ENCODE data around the gene FHL1.

The FHL1 gene

GRCh38 chrX:136250191-136251040 is 103.1 kb downstream of the FHL1 start:
- Histone ChIP-seq H3K36me3 (peaks cover 0 to 5% (median 0%) of the 10 kb centered on the region in 11 experiments; a peak in 3 of 22 replicates), H4K20me1 (peaks cover 0 to 20% (median 7%) of the 10 kb centered on the region in 11 experiments; a peak in 6 of 22 replicates), H3K4me2 (peak overlapping the region; percentile 48 to 76 (median 68)), H3K27ac (peak overlapping the region; percentile 20 to 91 (median 87); a peak in 21 of 22 replicates), H3K27me3 (peaks cover 75 to 87% (median 82%) of the 10 kb centered on the region in 11 experiments), H3K9me3 (replicated peaks in 1 of 11) (no peaks in the 10 kb centered on the region; a peak in 1 of 22 replicates), H3K4me3 (peak overlapping the region; percentile 75 to 84 (median 78)), H3K9ac (peak overlapping the region; percentile 80 to 91 (median 86)), H3K4me1 (peaks cover 0 to 19% (median 11%) of the 10 kb centered on the region in 10 experiments; a peak in 15 of 20 replicates)
- no peak for TF ChIP-seq Cebpa-rat (IDR thresholded peaks at IDR 0.05)

GRCh38 chrX:136251041-136251991 is 104.0 kb downstream of the FHL1 start, which contains the start of gene MAP7D3:
Gene MAP7D3, minus strand, starts transcription at chrX:136251400. Its CDS starts 42 bp downstream, at chrX:136251358.
- peaks cover 0 to 20% (median 7%) of the 10 kb centered on the region in 11 experiments; a peak in 6 of 22 replicates for H4K20me1 ChIP-seq
- no peaks in the 10 kb centered on the region; a peak in 1 of 22 replicates for H3K9me3 ChIP-seq (replicated peaks in 1 of 11)
- peak within 1 kb of the TSS; percentile 80 to 91 (median 86) for H3K9ac ChIP-seq
- H3K4me2 ChIP-seq, result peak within 1 kb of the TSS; percentile 61 to 76 (median 70)
- H3K4me3 ChIP-seq, result peak within 1 kb of the TSS; percentile 75 to 84 (median 78)
- peak within 1 kb of the TSS; percentile 20 to 91 (median 87); a peak in 21 of 22 replicates for H3K27ac ChIP-seq
- peaks cover 4 to 27% (median 20%) of the 10 kb centered on the region in 10 experiments; a peak in 17 of 20 replicates for H3K4me1 ChIP-seq
- no peaks in the 10 kb centered on the region for H3K36me3 ChIP-seq
- TF ChIP-seq Cebpa-rat (IDR thresholded peaks at IDR 0.05), result peak in 3 of 11 experiments; percentile 53 to 72 (median 58); a peak in 5 of 22 replicates
- H3K27me3 ChIP-seq, result peaks cover 78 to 88% (median 84%) of the 10 kb centered on the region in 11 experiments

GRCh38 chrX:136255541-136255940 is 108.2 kb downstream of the FHL1 start:
- Histone ChIP-seq H3K9me3 (replicated peaks in 1 of 11) (no peaks in the 10 kb centered on the region; a peak in 1 of 22 replicates), H3K4me3 (no peak overlapping the region; a peak in 1 of 20 replicates), H3K36me3 (no peaks in the 10 kb centered on the region), H3K4me2 (peak overlapping the region; percentile 6 to 69 (median 63); a peak in 21 of 22 replicates), H3K27ac (peak overlapping the region in 1 of 11 experiments; percentile 1; a peak in 1 of 22 replicates), H3K9ac (peak overlapping the region in 3 of 11 experiments; percentile 7 to 45 (median 39); a peak in 2 of 22 replicates), H3K27me3 (peaks cover 80 to 91% (median 85%) of the 10 kb centered on the region in 11 experiments), H3K4me1 (peaks cover 13 to 55% (median 39%) of the 10 kb centered on the region in 10 experiments), H4K20me1 (peaks cover 0 to 2% (median 0%) of the 10 kb centered on the region in 11 experiments; a peak in 1 of 22 replicates)
- TF ChIP-seq Cebpa-rat (IDR thresholded peaks at IDR 0.05), result no peak

- Histone ChIP-seq H4K20me1 (peaks cover 0 to 5% (median 0%) of the 10 kb centered on the region in 11 experiments; a peak in 1 of 22 replicates), H3K4me2 (peak overlapping the region; percentile 33 to 69 (median 63)), H3K4me1 (peaks cover 13 to 55% (median 40%) of the 10 kb centered on the region in 10 experiments), H3K36me3 (no peaks in the 10 kb centered on the region), H3K27me3 (peaks cover 82 to 92% (median 86%) of the 10 kb centered on the region in 11 experiments), H3K9me3 (replicated peaks in 1 of 11) (no peaks in the 10 kb centered on the region; a peak in 1 of 22 replicates), H3K9ac (peak overlapping the region in 3 of 11 experiments; percentile 6 to 39 (median 34); a peak in 1 of 22 replicates), H3K4me3 (no peak overlapping the region; a peak in 1 of 20 replicates), H3K27ac (peak overlapping the region in 3 of 11 experiments; percentile 1 to 37 (median 13); a peak in 4 of 22 replicates)
- no peak for TF ChIP-seq Cebpa-rat (IDR thresholded peaks at IDR 0.05)
These were observed 108.7 kb downstream of the FHL1 start for GRCh38 chrX:136256026-136256425.

GRCh38 chrX:136258951-136259350 is 111.6 kb downstream of the FHL1 start:
- H3K27me3 ChIP-seq, result peaks cover 89 to 100% (median 98%) of the 10 kb centered on the region in 11 experiments
- H3K9ac ChIP-seq, result no peak overlapping the region
- no peak for TF ChIP-seq Cebpa-rat (IDR thresholded peaks at IDR 0.05)

GRCh38 chrX:136259543-136259942 is 112.2 kb downstream of the FHL1 start:
- no peaks in the 10 kb centered on the region for H3K9me3 ChIP-seq (replicated peaks in 1 of 11)
- peaks cover 0 to 5% (median 0%) of the 10 kb centered on the region in 11 experiments; a peak in 1 of 22 replicates for H4K20me1 ChIP-seq
- no peak overlapping the region for H3K9ac ChIP-seq
- H3K4me1 ChIP-seq, result peaks cover 13 to 48% (median 40%) of the 10 kb centered on the region in 10 experiments
- peaks cover 86 to 99% (median 98%) of the 10 kb centered on the region in 11 experiments for H3K27me3 ChIP-seq
- no peak for TF ChIP-seq Cebpa-rat (IDR thresholded peaks at IDR 0.05)
- H3K36me3 ChIP-seq, result no peaks in the 10 kb centered on the region
- H3K4me3 ChIP-seq, result no peak overlapping the region
- no peak overlapping the region for H3K27ac ChIP-seq
- peak overlapping the region; percentile 18 to 62 (median 47); a peak in 19 of 22 replicates for H3K4me2 ChIP-seq

More at GRCh38 chrX:136258951-136259350, 111.6 kb downstream of the FHL1 start:
- Histone ChIP-seq H3K4me1 (peaks cover 13 to 48% (median 40%) of the 10 kb centered on the region in 10 experiments), H3K36me3 (no peaks in the 10 kb centered on the region), H4K20me1 (peaks cover 0 to 5% (median 0%) of the 10 kb centered on the region in 11 experiments; a peak in 1 of 22 replicates), H3K4me3 (no peak overlapping the region), H3K9me3 (replicated peaks in 1 of 11) (no peaks in the 10 kb centered on the region), H3K4me2 (peak overlapping the region in 10 of 11 experiments; percentile 27 to 62 (median 48); a peak in 19 of 22 replicates), H3K27ac (no peak overlapping the region)

GRCh38 chrX:136260776-136261175 is 113.4 kb downstream of the FHL1 start:
- Histone ChIP-seq H3K9ac (no peak overlapping the region), H3K4me3 (no peak overlapping the region), H4K20me1 (peaks cover 0 to 5% (median 0%) of the 10 kb centered on the region in 11 experiments; a peak in 1 of 22 replicates), H3K27me3 (peaks cover 83 to 99% (median 98%) of the 10 kb centered on the region in 11 experiments), H3K4me1 (peaks cover 8 to 41% (median 34%) of the 10 kb centered on the region in 10 experiments), H3K36me3 (no peaks in the 10 kb centered on the region), H3K4me2 (no peak overlapping the region; a peak in 1 of 22 replicates), H3K9me3 (replicated peaks in 1 of 11) (no peaks in the 10 kb centered on the region), H3K27ac (no peak overlapping the region)
- TF ChIP-seq Cebpa-rat (IDR thresholded peaks at IDR 0.05), result no peak
